GM23338 (cell line): ENCODE measurements around the gene SMIM45.
A peak's percentile ranks its signal among the peaks of the same experiment; 100 is the strongest.

ENCODE experiments used
- CTCF ChIP-seq, 2 experiments: fragments of 200-600 bp in 1 of 2; sonication (generic) in 1 of 2; conservative IDR thresholded peaks; 2 replicates each; pipeline versions ENCODE4 v1.5.1 to v1.6.1; 2016 to 2017; ENCODE audit warnings: antibody characterized with exemption in 2 of 2, low read depth in 2 of 2, mild to moderate bottlenecking in 2 of 2, moderate library complexity in 1 of 2
- EZH2 ChIP-seq: fragments of 200-600 bp; sonication (generic); IDR thresholded peaks from one replicate; pipeline ENCODE4 v1.8.0; 2017; ENCODE audit warnings: antibody characterized with exemption, mild to moderate bottlenecking, low read depth; ENCODE audit not compliant: unreplicated experiment
- NANOG ChIP-seq: IDR thresholded peaks from 2 replicates; pipeline ENCODE4 v1.6.1; 2016; ENCODE audit warnings: antibody characterized with exemption, borderline replicate concordance
- ZNF331 ChIP-seq: fragments of 250-450 bp; sonication (Bioruptor Pico); IDR thresholded peaks from 2 replicates; pipeline ENCODE4 v1.5.0; 2020; ENCODE audit warnings: low read depth, mild to moderate bottlenecking, moderate library complexity
- ZNF462 ChIP-seq: fragments of 250-450 bp; sonication (Bioruptor Pico); IDR thresholded peaks from 2 replicates; pipeline ENCODE4 v1.5.0; 2020; ENCODE audit warnings: mild to moderate bottlenecking, moderate library complexity

GRCh38 chr22:41913040-41913719, 38.8 kb upstream of the SMIM45 start:
- TF ChIP-seq CTCF (conservative IDR thresholded peaks at IDR 0.05; ENCODE audit: low read depth in 2 of 2), result no peak
- no peak for TF ChIP-seq NANOG
- no peak for TF ChIP-seq ZNF331 (CRISPR knock-in tag)
- TF ChIP-seq EZH2, result peak; percentile 78
- TF ChIP-seq ZNF462 (CRISPR knock-in tag), result no peak
